ENCODE data around the gene C1orf141.

DNA sequence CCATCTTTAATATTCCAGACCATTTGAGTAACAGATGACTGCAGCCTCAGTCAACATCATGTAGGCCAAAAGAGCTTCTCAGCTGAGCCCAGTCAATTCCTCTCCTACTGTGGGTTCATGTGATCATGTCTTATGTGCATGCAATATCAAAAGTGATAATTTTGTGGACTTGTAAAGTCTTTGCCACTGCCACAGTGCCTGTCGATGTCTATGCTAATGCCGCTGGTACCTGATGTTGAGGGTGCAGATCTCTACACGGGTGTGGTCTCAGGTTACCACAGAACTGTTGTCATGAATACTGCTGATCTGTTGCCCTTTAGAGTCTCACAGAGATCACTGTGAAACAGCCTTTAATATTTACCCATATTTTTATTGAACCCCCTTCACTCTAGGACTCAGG lies 11.3 kb upstream of the C1orf141 start:
- TF ChIP-seq, protein P1, sequence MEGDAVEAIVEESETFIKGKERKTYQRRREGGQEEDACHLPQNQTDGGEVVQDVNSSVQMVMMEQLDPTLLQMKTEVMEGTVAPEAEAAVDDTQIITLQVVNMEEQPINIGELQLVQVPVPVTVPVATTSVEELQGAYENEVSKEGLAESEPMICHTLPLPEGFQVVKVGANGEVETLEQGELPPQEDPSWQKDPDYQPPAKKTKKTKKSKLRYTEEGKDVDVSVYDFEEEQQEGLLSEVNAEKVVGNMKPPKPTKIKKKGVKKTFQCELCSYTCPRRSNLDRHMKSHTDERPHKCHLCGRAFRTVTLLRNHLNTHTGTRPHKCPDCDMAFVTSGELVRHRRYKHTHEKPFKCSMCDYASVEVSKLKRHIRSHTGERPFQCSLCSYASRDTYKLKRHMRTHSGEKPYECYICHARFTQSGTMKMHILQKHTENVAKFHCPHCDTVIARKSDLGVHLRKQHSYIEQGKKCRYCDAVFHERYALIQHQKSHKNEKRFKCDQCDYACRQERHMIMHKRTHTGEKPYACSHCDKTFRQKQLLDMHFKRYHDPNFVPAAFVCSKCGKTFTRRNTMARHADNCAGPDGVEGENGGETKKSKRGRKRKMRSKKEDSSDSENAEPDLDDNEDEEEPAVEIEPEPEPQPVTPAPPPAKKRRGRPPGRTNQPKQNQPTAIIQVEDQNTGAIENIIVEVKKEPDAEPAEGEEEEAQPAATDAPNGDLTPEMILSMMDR (IDR thresholded peaks at IDR 0.05) = no peak
- no peak for TF ChIP-seq EZH2 (IDR thresholded peaks at IDR 0.05; ENCODE audit: borderline replicate concordance, insufficient read depth, low read depth, low read length, poor library complexity, severe bottlenecking)

All from B cell (primary cell).